Measurements from ENCODE around the gene RBM38. TPM values are rescaled to one million over a fixed set of nuclear protein-coding genes. Genes with fewer than 3 reads are reported as not detected.

RBM38 gene
- polyA plus RNA-seq, 3 donors from 2014 or later: 43.6 to 89.1 (median 80.4) TPM

DNA sequence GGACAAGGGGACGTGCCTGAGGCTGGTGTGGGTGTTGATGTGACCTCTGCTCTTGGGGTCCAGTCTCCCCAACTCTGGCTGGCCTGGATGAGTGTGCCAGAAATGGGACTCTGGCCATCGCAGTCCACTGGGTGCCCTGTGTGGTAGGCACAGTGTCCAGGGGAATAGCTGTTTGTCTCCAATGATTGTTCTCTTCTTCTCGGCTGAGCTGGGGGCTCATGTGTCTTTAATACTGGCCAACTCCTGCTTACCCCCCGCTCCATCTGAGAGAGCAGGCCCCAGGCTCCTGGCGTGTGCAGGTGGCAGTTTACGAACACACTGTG lies 45.0 kb downstream of the RBM38 start:
- no peak for DNase-seq
- H3K27ac Mint-ChIP-seq: no peak overlapping the region
- H3K27me3 Mint-ChIP-seq (ENCODE audit: low read depth in 3 of 3): peaks cover 0 to 11% (median 10%) of the 10 kb centered on the region in 3 donors
- peaks cover 52 to 55% of the 10 kb centered on the region in 2 donors for H3K4me1 Mint-ChIP-seq
- no peaks in the 10 kb centered on the region for H3K9me3 Mint-ChIP-seq
- H3K36me3 Mint-ChIP-seq: no peaks in the 10 kb centered on the region
- H3K4me3 Mint-ChIP-seq: no peak overlapping the region

DNA sequence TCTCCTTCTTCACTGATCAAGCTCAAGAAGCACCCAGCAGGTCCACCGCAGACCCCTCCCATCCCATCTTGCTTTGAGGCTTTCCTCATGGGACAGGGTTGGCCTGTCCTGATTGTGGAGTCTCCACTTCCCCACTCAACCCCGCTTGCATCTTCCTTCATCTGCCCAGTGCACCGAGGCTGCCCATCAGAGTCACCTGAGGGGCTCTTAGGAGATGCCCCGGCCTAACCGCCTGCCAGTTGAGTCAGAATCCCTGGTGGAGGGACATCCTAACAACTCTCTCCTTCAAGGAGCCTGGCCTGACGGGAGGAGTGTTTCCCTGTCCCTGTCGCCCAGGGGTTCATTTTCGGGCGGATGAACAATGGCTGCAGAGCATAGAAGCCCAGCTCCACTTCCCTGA lies 46.1 kb downstream of the RBM38 start:
- Mint-ChIP-seq H3K4me1 (peaks cover 41 to 45% of the 10 kb centered on the region in 2 donors), H3K36me3 (no peaks in the 10 kb centered on the region), H3K9me3 (no peaks in the 10 kb centered on the region), H3K4me3 (no peak overlapping the region), H3K27ac (no peak overlapping the region), H3K27me3 (ENCODE audit: low read depth in 3 of 3) (peaks cover 0 to 11% (median 10%) of the 10 kb centered on the region in 3 donors)
- DNase-seq: no peak

DNA sequence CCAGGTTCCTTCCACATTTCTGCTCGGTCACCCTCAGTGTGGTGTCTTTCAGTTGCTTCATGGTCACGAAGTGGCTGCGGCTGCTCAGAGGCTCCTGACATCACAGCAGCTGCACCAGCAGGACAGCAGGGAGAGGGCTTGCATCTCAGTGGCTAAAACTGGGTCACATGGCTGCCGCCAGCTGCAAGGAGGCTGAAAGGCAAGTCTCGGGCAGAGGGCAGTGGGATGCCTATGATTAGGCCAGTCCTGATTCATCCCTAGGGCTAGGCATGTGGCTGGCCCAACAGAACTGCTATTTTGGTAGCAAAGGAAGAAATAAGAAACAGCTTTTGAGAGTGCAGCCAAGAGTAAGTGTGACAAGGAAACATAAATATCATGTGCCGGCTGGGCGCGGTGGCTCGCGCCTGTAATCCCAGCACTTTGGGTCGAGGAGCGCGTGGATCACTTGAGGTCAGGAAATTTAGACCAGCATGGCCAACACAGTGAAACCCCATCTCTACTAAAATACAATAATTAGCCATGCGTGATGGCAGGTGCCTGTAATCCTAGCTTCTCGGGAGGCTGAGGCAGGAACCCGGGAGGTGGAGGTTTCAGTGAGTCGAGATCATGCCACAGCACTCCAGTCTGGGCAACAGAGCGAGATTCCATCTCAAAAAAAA lies 46.6 kb downstream of the RBM38 start:
- Mint-ChIP-seq H3K27ac (peak overlapping the region in 2 of 6 donors; percentile 31 to 65), H3K9me3 (no peaks in the 10 kb centered on the region), H3K4me1 (peaks cover 36 to 39% of the 10 kb centered on the region in 2 donors), H3K4me3 (no peak overlapping the region), H3K36me3 (no peaks in the 10 kb centered on the region), H3K27me3 (ENCODE audit: low read depth in 3 of 3) (peaks cover 0 to 11% (median 11%) of the 10 kb centered on the region in 3 donors)
- no peak for DNase-seq

DNA sequence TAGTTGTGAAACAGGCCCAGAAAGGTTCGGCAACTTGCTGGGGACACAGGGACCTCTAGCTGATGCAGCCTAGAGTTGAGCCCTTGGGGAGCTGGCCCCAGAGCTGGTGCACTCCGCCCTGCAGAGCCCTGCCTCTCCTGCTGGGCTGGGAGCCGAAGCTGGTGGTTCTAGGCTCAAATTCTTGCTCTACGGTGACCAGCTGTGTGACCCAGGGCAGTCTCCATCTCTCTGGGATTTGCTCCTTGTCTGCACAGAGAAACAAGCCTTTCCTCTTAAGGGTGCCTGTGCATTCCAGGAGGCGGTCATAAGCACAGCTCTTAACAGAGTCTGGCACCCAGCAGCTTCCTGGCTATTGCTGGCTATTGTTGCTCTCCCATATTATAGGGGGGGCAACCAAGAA lies 47.4 kb downstream of the RBM38 start:
- peaks cover 0 to 11% (median 8%) of the 10 kb centered on the region in 3 donors for H3K27me3 Mint-ChIP-seq (ENCODE audit: low read depth in 3 of 3)
- no peak for DNase-seq
- H3K27ac Mint-ChIP-seq: no peak overlapping the region
- H3K4me3 Mint-ChIP-seq: no peak overlapping the region
- H3K9me3 Mint-ChIP-seq: no peaks in the 10 kb centered on the region
- H3K36me3 Mint-ChIP-seq: no peaks in the 10 kb centered on the region
- H3K4me1 Mint-ChIP-seq: peaks cover 28 to 32% of the 10 kb centered on the region in 2 donors

DNA sequence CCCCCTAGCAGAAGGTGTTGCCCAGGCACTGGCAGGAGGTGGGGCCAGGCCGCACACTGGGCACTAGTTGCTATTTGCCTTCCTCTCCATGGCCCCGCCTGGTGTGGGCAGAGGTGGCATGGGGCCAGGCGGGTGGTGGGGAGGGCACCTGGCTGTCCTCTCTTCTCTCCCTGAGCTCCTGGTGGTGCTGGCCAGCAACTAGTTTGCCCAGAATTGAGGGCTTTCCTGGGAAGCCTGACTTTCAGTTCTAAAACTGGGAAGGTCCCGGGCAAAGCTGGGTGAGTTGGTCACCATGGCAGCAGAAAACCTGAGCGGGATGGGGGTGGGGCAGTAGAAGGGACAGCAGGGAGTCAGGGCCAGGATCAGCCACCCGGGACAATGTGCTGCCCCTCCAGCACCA lies 48.2 kb downstream of the RBM38 start:
- no peak for DNase-seq
- Mint-ChIP-seq H3K36me3 (no peaks in the 10 kb centered on the region), H3K27ac (no peak overlapping the region), H3K4me3 (no peak overlapping the region), H3K27me3 (ENCODE audit: low read depth in 3 of 3) (peaks cover 0 to 6% (median 6%) of the 10 kb centered on the region in 3 donors), H3K4me1 (peaks cover 19 to 23% of the 10 kb centered on the region in 2 donors), H3K9me3 (no peaks in the 10 kb centered on the region)

DNA sequence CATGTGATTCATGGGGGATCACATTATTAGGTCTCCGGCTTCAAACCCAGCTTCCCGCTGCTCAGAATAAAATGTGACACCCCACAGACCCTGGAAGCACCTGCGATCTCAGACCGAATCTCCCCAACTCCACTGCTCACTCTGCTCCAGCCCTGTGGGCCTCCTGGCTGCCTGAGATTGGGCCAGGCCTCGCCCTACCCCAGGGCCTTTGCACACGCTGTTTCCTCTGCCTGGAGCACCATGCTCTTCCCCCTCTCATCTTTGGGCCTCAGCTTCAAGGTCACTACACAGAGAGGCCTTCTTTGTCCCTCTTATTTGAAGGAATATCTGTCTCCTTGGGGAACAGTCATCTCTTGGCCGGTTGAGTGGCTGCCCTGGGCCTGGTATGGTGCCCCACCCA lies 48.8 kb downstream of the RBM38 start:
- Mint-ChIP-seq H3K36me3 (no peaks in the 10 kb centered on the region), H3K27me3 (ENCODE audit: low read depth in 3 of 3) (peaks cover 0 to 6% (median 6%) of the 10 kb centered on the region in 3 donors), H3K27ac (peak overlapping the region in 1 of 6 donors; percentile 1), H3K9me3 (no peaks in the 10 kb centered on the region), H3K4me3 (no peak overlapping the region), H3K4me1 (peaks cover 14 to 17% of the 10 kb centered on the region in 2 donors)
- DNase-seq: no peak

DNA sequence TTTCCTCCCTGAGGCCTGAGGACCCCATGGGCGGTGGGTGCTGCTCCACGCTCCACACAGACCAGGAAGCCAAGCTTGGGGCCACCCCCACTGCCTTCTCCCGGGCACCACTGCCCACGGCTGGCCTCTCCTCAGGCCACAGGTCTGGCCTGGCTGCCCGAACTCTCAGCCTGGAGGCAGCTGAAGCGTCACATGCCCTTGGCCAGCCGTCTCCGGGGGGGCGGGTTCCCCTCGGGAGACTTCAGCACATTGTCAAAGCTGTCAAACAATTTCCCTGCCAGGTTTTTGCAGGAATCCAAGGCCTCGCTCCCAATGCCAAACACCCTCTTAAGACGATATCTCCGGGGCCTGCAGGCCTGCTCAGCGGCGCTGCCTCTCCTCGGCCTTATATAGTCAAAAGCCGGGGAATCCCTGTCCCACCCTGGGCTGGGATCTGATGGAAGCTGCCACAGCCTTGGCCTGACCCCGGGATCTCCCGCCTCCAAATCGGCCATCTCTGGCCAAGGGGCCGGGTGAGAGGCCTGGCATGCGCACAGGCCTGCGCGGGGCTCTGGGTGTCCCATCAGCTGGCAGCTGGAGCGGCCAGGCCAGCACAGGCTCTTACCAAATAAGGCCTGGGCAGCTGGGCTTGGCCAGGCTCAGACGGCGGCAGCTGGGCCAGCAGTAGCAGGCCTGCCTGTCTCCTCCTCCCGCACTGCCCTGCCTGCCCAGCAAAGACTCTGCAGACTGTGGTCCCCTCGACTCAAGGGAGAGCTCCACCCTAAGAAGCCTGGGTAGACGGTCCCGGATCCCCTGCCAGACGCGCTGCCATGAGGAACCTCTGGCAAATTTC lies 49.7 kb downstream of the RBM38 start:
- peaks cover 5 to 8% of the 10 kb centered on the region in 2 donors for H3K4me1 Mint-ChIP-seq
- no peak overlapping the region for H3K27ac Mint-ChIP-seq
- H3K27me3 Mint-ChIP-seq (ENCODE audit: low read depth in 3 of 3): peaks cover 0 to 10% (median 6%) of the 10 kb centered on the region in 3 donors
- no peaks in the 10 kb centered on the region for H3K36me3 Mint-ChIP-seq
- H3K4me3 Mint-ChIP-seq: no peak overlapping the region
- H3K9me3 Mint-ChIP-seq: no peaks in the 10 kb centered on the region
- DNase-seq: no peak

DNA sequence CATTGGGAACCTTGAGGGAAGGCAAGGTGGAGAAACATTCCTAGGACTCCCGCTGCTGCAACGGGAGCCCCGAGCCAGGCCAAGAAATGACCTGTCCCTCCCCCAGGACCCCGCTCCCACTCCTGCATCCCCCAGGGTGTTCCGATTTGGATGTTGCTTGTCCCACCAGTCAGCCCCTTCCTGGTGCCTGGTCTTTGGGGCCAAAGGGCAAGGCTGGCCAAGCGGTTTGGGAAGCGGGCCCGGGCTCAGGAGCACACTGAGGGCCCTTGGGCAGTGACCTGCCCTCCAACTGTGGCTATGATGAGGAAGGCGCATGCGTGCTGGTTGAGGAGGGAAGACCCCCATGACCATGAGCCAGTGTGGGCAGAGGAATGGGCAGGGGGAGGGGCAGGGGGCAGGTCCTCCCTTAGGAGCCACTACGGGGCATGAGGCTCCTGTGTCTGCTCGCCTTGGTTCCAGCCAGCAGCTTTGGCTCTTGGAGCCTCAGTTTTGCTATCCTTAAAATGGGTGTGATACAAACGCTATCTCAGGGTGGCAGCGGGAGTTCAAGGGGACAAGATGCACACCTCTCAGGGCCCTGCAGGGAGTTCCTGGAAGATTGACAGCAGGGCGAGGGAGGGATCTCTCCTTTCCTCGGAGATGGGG lies 50.4 kb downstream of the RBM38 start:
- Mint-ChIP-seq H3K36me3 (no peaks in the 10 kb centered on the region), H3K4me3 (no peak overlapping the region), H3K4me1 (peaks cover 0 to 2% of the 10 kb centered on the region in 2 donors), H3K27me3 (ENCODE audit: low read depth in 3 of 3) (peaks cover 0 to 10% (median 4%) of the 10 kb centered on the region in 3 donors), H3K27ac (no peak overlapping the region), H3K9me3 (no peaks in the 10 kb centered on the region)
- no peak for DNase-seq

DNA sequence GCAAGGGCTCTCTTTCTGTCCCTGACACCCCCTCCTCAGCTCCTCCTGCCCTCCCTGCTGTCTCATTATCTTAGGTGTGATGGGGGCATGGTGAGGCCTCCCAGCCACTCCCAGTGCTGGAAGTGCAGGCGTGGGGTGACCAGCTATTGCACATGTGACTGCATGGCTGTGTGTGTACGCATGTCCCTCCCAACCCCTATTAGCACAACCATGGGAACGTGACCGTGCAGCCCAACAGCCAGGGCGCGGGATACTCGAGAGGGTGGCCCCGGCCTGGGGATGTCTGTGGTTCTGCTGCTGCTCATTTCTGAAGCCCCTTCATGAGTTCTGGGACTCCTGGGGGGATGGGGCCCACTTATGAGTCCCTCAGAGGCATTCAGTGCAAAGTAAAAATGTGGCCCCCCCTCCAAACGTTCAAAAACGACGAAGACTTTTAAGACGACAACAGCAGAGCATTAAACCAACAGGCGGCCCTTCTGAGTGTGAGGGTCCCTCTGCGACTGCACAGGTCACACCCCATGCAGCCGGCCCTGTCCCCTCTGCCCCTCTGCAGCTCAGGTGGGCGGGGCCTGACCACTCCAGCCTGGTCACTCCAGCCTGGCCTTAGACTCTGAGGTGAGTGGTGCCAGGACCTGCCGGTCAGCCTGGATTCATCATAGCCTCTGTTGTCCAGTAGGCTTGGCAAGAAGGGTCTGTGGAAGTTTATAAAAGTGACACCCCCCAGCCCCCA lies 51.1 kb downstream of the RBM38 start:
- Mint-ChIP-seq H3K27me3 (ENCODE audit: low read depth in 3 of 3) (peaks cover 0 to 10% (median 4%) of the 10 kb centered on the region in 3 donors), H3K4me3 (no peak overlapping the region), H3K9me3 (no peaks in the 10 kb centered on the region), H3K4me1 (peaks cover 0 to 2% of the 10 kb centered on the region in 2 donors), H3K27ac (no peak overlapping the region), H3K36me3 (no peaks in the 10 kb centered on the region)
- DNase-seq: no peak

DNA sequence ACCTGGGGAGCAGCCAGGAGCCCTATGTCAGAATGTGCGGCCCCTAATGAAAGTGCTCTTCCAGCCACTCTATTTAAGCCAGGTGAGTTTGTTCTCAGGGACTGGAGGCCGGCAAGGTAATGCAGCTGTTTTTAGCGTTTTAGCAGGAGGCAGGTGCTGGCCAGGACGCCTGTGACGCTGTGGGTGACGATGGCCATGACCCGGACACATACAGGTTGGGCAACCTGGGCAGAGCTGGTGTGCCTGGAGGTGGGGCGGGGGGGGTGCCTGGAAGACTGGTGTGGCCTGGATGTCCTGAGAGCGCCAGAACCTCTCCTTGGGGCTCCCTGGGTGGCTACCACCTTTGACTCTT lies 51.7 kb downstream of the RBM38 start:
- no peaks in the 10 kb centered on the region for H3K36me3 Mint-ChIP-seq
- H3K27me3 Mint-ChIP-seq (ENCODE audit: low read depth in 3 of 3): peaks cover 0 to 6% (median 4%) of the 10 kb centered on the region in 3 donors
- no peaks in the 10 kb centered on the region for H3K9me3 Mint-ChIP-seq
- no peak overlapping the region for H3K4me3 Mint-ChIP-seq
- peaks cover 0 to 2% of the 10 kb centered on the region in 2 donors for H3K4me1 Mint-ChIP-seq
- DNase-seq: no peak
- no peak overlapping the region for H3K27ac Mint-ChIP-seq

DNA sequence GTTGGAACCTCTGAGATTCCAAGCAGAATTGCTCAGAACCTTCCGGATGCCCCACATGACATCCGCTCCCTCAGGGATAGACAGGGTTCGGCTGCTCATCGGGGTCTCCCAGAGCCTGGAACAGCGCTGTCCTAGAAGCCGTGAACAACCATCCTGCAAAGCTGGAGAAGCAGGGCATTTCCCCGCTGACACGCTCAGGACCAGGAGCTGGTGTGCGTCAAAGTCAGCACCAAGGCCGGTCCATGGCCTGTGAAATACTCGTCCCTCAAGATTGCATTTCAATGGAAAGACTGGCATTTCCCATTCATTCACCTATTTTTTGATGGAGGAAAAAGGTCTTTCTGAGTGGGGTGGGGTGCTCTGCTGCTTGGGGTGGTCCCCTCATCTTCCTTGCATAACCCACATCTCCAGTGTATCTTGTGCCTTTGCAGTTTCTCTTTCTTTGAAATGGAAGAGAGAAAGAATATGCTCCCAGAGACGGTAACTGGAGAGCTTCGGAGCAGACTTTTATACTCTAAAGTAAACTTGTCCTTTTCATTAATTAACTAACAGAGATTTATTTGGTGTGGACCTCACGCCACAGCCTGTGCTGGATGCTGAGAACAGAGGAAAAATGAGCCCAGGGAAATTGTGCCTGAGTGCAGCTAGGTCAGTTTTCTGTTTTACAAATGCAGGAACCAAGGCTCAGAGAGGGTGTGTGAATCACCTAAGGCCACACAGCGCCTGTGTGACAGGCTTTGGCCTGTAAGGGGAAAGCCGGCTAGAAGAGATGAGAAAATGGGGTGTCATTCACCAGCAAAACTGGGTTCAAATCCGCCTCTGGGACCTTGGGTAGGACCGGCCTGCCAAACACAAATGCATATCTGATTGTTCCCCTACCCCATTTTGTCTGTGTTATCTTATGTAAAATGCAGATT lies 52.4 kb downstream of the RBM38 start:
- Mint-ChIP-seq H3K9me3 (no peaks in the 10 kb centered on the region), H3K36me3 (no peaks in the 10 kb centered on the region), H3K4me1 (peaks cover 0 to 2% of the 10 kb centered on the region in 2 donors), H3K4me3 (no peak overlapping the region), H3K27ac (peak overlapping the region in 1 of 6 donors; percentile 26), H3K27me3 (ENCODE audit: low read depth in 3 of 3) (peaks cover 0 to 6% (median 4%) of the 10 kb centered on the region in 3 donors)
- DNase-seq: no peak

DNA sequence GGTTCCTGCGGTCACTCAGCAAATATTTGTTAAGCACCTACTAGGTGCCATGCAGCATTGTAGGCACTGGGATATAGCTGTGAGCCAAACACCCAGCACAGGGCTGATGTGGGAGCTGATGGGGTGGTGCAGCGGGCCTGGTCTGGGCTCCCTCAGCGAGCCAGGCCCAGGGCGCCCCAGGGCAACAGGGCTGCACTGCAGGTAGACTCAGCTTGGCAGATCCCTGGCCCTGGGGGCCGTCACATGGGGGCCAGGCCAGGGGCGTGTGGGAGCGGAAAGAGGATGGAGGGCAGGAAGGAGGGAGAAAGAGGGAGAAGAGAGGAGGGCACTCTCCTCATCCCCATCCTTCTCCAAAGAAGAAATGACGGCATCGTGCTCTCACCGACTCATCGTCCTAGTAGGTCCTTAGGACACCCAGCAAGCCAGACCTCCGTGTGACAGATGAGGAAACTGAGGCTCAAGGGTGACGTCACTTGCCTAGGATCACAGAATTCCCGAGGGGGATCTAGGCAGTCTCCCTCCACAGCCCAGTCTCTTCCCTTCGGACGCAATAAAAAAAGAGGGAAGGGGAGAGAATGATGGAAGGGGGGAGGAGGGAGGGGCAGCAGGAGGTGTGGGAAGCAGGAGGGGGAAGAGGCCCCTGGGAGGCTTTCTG lies 53.3 kb downstream of the RBM38 start:
- DNase-seq: no peak
- H3K36me3 Mint-ChIP-seq: no peaks in the 10 kb centered on the region
- H3K4me1 Mint-ChIP-seq: peaks cover 6 to 8% of the 10 kb centered on the region in 2 donors
- no peaks in the 10 kb centered on the region for H3K9me3 Mint-ChIP-seq
- H3K4me3 Mint-ChIP-seq: no peak overlapping the region
- H3K27me3 Mint-ChIP-seq (ENCODE audit: low read depth in 3 of 3): peaks cover 0 to 6% (median 3%) of the 10 kb centered on the region in 3 donors
- H3K27ac Mint-ChIP-seq: no peak overlapping the region

Data from immature natural killer cell (primary cell).